Hypothalamus (tissue), 51 donors: ENCODE results near the gene NPTX1.

Experiments
- DNase-seq, 51 donors: peaks; one replicate each; lab custom pipeline; 2025; lab: John Stamatoyannopoulos, UW

Gene NPTX1

GRCh38 chr17:80447790-80448189 lies 28.6 kb downstream of the NPTX1 start:
- DNase-seq = no peak

- DNase-seq = peak in 10 of 51 donors; percentile 15 to 55 (median 33)
Measured at GRCh38 chr17:80446645-80447405, 29.6 kb downstream of the NPTX1 start.

GRCh38 chr17:80445726-80446110 lies 30.7 kb downstream of the NPTX1 start:
- peak in 2 of 51 donors; percentile 3 to 64 for DNase-seq

GRCh38 chr17:80445007-80445725 lies 31.2 kb downstream of the NPTX1 start:
- DNase-seq = peak in 1 of 51 donors; percentile 64

GRCh38 chr17:80444644-80444979 lies 31.8 kb downstream of the NPTX1 start:
- no peak for DNase-seq

- DNase-seq = no peak
Measured at GRCh38 chr17:80443916-80444643, 32.3 kb downstream of the NPTX1 start.

GRCh38 chr17:80443498-80443897 lies 32.9 kb downstream of the NPTX1 start:
- DNase-seq = no peak

- no peak for DNase-seq
Measured at GRCh38 chr17:80442764-80443163, 33.6 kb downstream of the NPTX1 start.

- no peak for DNase-seq
Measured at GRCh38 chr17:80442323-80442659, 34.1 kb downstream of the NPTX1 start.

- DNase-seq = no peak
Measured at GRCh38 chr17:80441598-80442322, 34.6 kb downstream of the NPTX1 start.

GRCh38 chr17:80441133-80441578 lies 35.3 kb downstream of the NPTX1 start:
- DNase-seq = peak in 1 of 51 donors; percentile 16

GRCh38 chr17:80439499-80439898 lies 36.9 kb downstream of the NPTX1 start:
- DNase-seq = no peak

- no peak for DNase-seq
Measured at GRCh38 chr17:80438806-80439205, 37.6 kb downstream of the NPTX1 start.

- no peak for DNase-seq
Measured at GRCh38 chr17:80437532-80437931, 38.9 kb downstream of the NPTX1 start.

- DNase-seq = no peak
Measured at GRCh38 chr17:80433916-80434666, 42.3 kb downstream of the NPTX1 start.

- DNase-seq = no peak
Measured at GRCh38 chr17:80432961-80433550, 43.4 kb downstream of the NPTX1 start.

- DNase-seq = no peak
Measured at GRCh38 chr17:80432350-80432955, 44.0 kb downstream of the NPTX1 start.

- DNase-seq = no peak
Measured at GRCh38 chr17:80431246-80432195, 44.9 kb downstream of the NPTX1 start.
